ENCODE results near the gene TMEM86B.

TMEM86B gene

DNA sequence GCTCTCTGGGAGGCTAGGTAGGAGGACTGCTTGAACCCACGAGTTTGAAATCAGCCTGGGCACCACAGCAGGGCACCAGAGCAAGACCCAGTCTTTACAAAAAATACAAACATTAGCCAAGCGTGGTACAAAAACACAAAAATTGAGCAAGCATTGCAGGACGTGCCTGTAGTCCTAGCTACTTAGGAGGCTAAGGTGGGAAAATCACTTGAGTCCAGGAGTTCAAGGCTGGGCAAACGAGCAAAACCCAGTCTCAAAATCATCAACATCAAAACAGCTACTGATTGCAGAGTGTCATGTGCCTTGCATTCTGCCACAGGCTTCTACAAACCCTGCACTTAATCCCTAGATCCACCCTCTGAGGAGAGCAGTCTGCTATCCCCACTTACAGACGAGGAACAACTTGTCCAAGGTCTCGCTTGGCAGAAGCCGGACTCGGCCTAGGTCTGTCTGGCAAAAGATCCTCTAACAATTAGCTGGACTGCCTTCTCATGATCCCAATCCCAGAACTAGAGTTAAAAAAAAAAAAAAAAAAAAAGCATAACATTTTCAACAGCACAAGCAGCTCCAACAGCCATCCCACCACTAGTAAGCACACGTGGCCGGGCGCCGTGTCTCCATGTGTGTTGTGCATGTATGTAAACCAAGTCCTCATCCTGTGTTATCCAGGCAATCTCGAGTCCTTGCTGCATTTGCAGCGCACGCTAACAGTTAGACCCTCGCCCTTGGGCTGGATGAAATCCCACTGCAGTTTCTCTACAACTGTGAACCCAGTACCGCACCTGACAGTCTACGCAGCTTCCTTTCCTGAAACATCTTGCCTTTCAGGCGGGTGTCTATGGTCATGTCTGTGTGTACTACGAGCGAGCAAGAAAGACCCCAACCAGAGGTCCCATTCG, 28.2 kb upstream of the TMEM86B start:
- DNase-seq = no peak

DNA sequence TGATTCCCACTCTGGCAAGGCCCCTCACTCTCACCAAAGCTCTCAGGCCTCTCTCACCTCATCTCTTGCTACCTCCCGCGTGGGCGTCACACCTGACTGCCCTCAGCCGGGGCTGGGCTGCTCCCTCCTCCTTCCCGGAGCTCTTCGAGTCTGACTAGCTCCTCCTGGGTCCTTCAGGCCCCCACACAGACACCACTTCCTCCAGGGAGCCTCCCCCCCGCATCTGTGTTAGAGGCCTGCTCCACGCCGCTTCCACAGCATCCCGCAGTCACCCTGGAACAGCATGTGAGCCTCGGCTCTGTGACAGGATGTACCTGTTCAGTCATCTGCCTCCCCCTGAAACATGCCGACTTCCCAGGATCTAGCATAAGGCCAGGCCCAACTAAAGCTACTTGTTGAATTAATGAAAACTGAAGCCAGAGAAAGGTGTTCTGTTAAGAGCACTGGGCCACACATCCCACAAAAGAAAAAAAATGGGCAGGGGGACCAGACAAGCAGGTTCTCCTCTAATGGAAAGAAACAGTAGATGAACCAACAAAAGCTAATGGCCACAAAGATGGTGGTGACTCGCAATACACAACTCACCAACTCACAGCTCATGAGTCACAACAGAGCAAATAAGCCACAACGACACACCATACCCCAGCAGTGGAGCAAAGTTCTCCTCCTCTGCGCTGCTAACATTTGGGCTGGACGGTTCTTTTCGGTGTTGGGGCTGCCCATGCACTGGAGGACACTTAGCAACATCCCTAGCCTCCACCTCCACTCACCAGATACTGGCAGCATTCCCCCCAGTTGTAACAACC, 27.3 kb upstream of the TMEM86B start:
- DNase-seq = no peak

DNA sequence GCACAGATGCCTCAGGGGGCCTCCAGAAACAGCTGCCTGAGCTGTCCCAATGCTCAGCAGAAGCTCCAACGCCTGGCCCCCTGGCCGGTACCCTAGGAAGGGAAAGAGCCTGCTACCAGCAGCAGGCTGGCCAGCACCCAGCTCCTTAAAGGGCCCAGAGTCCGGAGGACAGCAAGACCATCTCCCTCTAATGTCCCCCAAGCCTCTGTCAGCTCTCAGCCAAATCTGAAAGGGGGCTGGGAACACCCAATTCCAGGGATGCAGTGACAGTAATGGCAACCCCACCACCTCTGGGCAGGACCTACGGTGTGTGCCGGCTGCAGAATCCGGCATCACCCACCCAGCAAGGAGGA, 26.0 kb upstream of the TMEM86B start:
- DNase-seq = no peak

DNA sequence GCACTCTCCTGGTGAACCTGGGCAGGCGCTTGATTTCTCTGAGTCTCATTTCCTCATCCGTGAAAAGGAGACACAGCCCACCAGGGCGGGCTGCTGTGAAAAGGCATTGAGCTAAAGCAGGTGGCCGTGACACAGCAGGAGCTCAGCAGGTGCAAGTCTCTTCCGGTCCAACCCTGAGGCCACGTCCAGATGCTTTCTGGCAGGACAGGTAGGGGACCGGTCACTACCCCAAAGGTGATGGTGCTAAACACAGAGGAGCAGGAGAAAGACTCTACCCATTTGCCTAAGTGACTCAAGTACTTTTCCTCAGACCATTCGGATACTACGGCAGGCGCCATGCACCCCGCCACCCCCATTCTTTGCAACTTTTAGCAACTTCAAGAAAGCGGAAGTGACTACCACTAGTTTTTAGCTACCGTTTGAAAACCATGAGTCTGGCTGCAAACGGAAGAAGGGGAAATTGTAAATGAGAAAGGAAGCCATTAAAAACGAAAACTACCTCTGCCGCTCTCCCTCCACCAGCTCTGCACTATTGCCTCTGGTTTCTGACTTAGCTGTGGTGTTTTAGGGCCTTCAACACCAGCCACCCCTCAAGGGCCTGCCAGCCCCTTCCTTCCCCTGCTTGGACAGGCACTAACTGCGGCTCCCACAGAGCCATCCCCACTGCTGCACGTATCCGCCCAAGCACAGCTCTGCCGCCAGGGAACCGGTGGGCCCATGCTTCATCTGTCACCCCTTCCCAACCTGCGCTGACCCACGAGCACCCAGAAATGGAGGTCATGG, 25.5 kb upstream of the TMEM86B start:
- DNase-seq = no peak

DNA sequence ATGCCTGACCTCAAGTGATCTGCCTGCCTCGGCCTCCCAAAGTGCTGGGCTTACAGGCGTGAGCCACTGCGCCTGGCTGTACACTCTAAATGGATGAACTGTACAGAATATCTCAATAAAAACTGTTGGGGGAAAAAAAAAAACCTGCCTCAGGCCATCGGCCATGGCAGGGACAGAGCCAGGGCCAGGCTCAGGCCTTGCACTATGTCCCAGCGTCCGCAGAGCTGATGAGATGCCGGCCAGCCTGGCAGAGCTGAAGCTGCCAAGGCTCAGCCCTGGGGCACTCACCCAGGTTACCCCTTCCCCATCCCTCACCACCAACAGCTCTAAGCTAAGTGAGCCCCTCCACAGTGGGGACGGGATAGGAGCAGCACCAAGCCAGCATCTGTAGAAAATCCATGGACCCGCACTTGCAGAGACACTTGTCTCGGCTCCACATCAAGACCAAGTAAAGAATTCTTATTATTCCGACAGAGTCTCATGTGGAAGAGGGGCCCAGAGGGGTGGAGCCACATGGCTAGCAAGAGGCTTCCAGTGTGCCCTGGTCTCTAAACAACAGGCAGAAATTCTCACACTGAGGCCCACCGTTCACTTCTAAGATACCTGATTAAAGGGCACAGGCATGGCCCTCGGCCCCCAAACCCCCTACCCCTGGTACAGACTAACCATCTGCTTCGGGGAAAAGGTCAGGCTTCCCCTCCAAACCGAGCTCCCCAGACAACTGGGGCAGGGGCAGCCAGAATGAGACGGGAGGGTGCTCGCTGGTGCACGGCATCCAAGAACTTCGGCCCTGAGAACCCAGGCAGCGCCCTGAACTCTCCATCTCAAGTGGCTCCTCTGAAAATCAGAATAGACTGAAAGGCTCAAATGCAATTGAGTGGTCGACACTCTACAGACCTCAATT, 24.4 kb upstream of the TMEM86B start:
- no peak for DNase-seq

DNA sequence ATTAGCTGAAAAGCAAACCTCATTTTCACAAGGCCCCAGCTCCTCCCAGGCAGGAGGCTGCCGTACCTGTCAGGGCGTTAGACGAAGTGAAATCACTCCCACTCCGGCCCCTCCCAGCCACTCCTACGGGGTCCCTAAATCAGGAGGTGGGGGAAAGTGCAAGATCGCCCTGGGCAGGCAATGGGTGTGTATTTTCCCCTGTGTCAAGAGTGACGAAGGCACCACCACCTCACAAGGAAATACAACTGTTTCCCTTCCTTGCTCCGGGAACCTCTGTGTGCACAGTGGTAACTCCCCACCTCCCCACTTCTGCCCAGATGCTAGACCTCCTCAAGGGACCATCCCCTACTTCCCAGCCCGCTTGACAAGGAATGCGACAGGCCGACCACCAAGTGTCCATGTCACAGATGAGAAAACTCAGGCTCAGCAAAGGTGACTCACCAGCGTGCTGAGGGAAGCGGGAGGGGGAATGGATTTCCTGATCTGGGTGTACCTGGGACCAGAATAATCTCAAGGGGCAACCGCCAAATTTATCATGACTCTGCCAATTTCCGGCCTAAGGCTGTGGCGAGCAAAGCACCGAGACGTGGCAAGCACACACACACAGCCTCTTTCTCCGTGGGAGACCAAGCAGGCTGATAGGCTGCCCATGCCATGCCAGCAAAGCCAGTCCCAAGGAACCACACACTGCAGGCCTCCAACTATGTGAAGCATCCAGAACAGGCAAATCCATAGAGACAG, 22.9 kb upstream of the TMEM86B start:
- no peak for DNase-seq

DNA sequence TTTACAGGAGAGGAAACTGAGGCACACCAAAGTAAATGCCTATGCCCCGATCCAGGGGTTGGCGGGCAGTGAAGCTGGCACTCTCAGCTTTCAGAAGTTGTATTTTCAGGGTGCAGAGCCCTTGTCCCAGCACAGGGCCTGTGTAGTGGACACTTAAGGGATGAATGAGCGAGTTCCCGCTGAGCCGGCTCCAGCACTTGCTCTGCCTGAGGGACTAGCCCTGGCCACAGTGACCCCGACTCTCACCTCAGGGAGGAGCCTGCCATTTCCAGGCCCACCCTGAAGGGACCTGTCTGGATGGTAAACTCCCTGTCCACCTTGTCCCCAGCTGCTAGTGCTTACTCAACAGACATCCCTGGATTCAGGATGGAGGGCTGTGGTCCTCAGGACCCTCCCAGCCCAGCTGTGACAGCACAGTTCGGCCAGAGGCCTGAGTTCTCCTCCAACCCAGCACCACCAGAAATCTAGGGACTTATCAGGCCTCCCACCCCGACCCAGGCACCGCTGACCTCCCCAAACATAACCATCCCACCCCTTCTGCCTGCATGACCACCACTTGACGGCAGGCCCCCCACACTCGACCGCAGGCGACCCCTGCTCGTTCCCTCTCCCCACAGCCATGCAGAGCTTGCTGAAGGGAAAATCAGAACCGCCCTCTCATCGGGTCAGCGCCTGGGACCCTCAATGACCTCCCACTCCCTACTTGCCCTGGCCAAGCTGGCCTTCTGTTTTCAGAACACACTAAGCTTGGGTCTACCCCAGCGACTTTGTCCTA, 21.9 kb upstream of the TMEM86B start:
- DNase-seq = no peak

DNA sequence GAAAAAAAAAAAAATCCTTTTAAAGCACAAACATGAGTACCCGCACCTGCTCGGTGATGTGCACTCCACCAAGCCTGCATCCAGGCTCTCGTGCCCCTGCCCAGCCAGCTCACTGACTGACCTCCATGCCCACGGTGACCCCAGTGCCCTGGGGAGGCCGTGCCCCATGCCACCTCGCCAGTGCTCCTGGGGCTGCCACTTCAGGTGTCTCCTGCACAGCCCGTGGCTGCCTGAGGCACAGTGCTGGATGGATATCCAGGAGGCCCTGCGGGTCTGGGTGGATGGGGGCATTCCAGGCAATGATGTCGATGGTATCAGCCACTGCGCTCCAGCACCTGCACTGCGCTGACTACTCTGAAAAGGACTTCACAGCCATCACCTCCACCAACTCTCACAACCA, 21.3 kb upstream of the TMEM86B start:
- DNase-seq = no peak

DNA sequence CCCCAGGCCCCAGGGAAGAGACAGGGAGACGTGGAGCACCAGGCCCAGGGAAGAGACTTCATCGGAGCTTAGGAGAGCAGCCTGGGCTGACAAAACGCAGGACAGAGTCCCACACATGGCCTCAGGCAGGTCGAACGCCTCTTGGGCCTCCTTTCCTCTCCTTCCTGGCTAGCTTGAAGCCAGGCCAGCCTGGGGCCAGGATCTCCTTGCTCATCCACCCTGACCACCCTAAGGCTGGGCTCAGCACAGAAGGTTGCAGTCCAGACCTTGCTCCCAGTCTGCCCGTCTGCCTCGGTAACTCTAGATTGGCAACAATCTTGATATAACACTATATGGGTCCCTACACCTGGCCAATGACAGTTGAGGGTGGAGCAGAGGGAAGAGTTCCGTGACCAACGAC, 20.1 kb upstream of the TMEM86B start:
- no peak for DNase-seq

DNA sequence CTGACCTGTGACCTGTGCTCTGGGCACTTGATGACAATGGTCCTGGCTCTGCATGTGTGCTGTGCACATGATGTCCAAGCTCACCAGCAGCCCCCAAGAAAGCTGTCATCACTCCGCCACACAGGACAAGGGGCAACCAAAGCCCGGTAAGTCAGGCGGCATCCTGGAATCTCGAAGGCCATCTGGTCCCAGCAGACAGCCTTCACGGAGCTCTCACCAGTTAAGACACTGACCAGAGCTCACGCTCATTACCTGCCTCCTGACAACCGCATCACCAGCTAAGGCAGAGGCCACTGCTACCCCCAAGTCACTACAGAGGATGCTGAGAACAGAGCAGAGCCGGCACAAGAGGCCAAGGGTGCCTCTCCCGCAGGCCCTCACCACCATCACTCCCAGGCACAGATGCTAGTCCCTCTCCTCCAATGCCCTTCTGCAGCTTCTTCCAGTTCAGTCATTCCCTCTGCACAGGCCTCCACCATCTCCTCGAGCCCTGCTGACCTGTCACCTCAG, 19.7 kb upstream of the TMEM86B start:
- DNase-seq = no peak

DNA sequence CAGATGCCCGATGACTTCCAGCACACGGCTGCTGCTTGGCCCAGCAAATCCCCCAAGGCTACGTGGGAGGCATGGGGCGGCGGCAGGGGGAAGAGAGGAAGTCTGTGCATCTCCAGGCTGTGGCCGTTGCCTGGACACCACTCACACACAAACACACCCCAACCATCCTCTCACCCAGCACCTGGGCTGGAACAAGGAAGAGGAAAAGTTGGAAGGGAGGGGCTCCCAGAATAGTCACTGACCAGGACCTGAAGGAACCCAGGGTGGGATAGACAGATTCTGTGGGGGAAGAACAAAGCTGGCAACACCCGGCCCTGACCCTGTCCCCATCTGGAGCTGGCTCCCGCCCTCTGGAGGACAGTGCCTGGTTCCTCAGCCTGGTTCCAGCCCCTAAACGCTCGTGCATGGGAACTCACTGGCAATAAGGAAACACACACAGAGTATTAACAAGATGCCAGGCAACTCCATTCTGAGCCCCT, 19.1 kb upstream of the TMEM86B start:
- DNase-seq = no peak

DNA sequence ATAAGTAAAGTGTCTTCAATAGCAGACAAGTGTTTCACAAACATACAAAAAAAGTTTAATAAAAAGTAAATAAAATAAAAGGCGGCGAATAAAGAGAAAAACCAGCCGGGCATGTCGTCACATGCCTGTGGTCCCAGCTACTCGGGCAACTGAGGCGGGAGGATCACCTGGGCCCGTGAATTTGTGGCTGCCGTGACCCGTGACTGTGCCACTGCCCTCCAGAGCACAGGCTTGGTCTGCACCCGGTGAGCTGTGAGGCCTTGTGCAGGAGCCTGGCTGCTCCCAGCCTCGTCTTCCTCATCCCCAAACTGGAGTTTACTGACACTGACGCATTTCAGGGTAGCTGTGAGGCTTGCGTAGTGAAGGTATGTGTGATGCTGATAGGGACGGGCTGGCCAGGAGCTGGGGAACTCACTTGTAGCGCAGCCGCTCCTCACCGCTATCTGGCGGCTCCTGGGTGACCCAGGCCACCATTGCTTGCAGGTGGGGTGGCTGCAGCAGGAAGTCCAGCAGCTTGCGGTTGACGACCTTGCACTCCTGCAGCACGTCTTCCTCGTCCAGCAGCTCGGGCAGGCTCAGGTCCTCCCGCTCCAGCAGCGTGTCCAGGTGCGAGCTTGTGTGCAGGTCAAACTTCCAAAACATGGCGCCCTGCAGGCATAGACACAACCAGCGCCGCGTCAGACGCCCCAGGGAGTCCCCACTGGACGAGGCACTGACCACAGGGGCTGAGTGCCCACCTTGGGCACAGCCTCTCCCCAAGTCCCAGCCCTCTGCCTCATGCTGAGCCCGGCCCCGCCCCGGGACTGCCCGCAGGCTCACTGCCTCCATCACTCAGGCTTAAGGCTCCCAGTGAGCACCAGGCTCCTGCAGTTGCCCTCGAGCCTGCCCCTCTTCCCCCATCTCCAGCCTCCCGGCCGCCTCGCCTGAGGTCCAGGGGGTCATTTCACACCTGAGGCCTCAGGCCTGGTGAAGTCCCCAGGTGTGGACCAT, 18.2 kb upstream of the TMEM86B start:
- no peak for DNase-seq

DNA sequence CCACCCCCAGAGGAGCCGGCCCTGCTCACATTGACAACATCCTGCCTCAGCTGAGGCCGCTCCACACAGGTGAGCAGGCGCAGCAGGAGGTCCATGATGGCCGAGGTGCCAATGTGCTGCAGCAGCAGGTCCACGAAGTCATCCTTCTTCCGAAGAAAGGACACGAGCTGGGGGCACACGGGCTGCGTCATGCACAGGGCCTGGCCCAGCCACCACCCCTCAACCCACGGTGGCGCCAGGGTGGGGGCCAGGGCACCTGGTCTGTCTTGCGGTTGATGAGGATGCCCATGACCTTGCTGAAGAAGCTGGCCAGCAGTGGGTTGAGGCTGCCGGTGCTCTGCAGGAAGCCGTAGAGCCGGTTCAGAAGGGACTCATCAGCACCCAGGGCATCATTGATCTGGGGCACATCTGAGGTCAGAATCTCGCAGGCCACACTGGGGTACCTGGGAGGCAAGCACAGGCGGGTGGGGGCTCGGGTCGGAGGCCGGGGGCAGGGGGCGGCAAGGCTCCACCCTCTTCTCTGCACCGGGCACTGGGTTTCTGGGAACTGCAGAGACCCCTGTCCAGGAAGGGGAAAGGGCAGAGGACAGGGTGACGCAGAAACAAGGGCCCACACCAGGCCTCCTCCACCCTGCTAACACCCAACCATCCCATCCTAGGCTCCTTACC, 16.8 kb upstream of the TMEM86B start:
- no peak for DNase-seq

DNA sequence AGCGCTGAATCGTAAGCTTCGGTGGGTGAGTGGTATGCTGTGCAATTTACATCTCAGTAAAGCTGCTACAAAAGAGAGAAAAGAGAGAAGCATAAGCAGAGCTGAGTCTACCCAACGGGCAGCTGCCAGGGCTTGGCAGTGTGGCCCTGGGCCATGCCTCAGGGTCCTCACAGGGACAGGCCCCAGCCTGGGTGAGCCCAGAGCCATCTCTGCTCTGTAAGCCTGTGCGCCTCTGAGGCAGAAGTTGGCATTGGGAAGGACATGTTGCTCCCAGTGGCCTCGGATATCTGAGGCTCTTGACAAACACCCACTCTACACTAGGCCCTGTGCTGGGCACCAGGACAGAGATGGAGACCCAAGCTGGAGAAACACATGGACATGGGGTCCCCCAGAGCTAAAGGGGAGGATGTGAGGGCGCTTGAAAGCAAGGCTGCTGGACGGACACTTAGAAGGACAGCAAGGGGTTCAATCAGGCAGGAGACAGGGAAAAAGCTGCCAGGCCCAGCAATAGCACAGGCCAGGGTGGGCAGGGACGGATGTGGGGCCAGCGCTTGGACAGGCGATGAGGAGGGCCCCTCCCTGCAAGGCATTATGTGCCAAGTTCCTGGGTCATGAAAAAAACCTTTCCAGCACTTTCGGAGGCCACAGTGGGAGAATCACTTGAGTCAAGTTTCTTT, 15.6 kb upstream of the TMEM86B start:
- DNase-seq = no peak

DNA sequence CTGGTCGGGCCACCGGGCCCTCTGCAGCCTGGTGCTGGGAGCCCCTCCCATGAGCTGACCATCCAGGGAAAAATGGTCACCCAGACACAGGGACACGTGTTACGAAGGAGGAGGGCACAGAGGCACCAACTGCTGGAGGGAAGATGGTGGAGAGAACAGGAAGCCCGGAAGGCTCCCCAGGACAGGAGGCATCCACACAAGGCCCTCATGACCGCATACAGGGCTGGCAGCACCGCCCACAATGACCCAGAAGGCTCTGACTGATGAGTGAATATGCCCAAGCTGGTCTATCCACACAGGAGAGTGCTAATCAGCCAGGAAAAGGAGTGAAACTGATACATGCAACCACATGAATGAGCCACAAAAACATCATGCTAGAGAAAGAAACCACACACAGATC, 14.0 kb upstream of the TMEM86B start:
- DNase-seq = no peak

DNA sequence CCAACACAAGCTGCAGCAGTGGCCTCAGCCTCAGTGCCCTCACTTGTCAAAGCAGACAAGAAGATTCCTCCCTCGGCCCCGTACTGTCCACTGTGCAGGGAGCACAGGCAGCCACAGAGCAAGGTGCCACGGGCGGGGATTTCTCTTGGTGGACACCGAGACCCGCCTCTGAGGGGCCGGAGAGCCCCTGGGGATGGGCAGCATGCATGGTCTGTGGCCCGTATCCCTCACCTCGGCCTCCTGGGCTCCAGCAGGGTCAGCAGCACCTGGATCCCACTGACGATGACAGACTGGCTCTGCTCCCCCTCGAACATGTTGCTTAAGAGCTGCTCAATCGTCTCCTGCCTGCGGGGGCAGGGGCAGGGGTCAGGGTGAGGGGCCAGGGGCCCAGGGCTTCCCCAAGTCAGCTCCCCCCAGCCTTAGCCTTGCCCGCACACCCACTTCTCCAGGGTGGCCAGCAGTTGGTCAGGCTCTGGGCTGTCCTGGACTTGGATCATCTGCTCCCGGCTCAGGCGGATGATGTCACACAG, 13.4 kb upstream of the TMEM86B start:
- DNase-seq = no peak

DNA sequence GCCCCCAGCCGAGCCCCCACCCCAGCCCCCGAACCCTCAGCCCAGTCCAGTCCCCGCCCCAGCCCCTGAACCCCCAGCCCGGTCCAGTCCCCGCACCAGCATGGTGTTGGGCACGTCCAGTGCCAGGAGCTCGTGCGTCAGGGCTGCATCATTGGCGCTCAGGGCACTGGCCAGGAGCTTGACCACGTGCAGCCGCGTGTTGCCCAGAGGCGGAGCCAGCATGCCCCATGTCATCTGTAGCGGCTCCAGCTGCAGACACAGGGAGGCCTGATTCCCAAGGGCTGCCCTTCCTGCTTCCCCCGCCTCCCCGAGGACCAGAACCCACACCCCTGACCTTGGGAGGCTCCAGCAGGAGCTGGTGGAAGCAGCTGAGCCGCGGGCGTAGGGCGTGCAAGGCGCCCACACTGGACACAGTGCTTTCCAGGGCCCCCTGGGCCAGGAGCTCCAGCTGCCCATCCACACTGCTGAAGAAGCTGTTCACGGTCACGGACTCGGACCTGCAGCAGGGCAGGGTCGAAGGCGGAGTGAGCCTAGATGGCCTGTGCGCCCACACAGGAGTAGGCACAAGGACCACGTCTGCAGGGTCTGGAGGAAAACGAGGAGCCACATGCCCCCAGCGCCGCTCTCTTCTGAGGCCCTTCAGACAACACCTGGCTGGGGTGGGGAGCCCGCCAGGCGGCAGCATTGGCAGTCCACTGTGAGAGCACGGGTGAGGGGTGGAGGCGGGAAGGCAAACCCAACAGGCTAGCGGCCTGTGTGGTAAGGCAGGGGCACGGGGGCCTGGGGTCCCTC, 12.8 kb upstream of the TMEM86B start:
- DNase-seq = no peak
